DOHH2 (cell line): ENCODE measurements around the gene NUDT12.

ENCODE experiments used
- H3F3A ChIP-seq: fragments of 200-600 bp; sonication (generic), shearing (Covaris generic); 2 replicates; pipeline ENCODE4 v1.6.0; 2016; ENCODE audit warnings: antibody characterized with exemption, mild to moderate bottlenecking; ENCODE audit not compliant: control insufficient read depth, insufficient read depth
- H3K27ac ChIP-seq: fragments of 200-600 bp; sonication (generic); 2 replicates; pipeline ENCODE4 v1.5.1; 2014; ENCODE audit warnings: low read depth, mild to moderate bottlenecking, low read length, moderate library complexity
- H3K27me3 ChIP-seq: fragments of 200-600 bp; sonication (generic); 2 replicates; pipeline ENCODE4 v1.6.1; 2014; ENCODE audit warnings: mild to moderate bottlenecking, low read length, mixed read lengths; ENCODE audit not compliant: control insufficient read depth
- H3K36me3 ChIP-seq: fragments of 200-600 bp; sonication (generic); 2 replicates; pipeline ENCODE4 v1.6.1; 2014; ENCODE audit warnings: mild to moderate bottlenecking, low read length, moderate library complexity, mixed read lengths; ENCODE audit not compliant: control insufficient read depth
- H3K4me1 ChIP-seq: fragments of 200-600 bp; sonication (generic); 2 replicates; pipeline ENCODE4 v1.6.1; 2014; ENCODE audit warnings: mild to moderate bottlenecking, low read length, mixed read lengths; ENCODE audit not compliant: control insufficient read depth
- H3K4me2 ChIP-seq: fragments of 200-600 bp; sonication (generic); 2 replicates; pipeline ENCODE4 v1.6.0; 2014; ENCODE audit warnings: mild to moderate bottlenecking, low read length, moderate library complexity
- H3K4me3 ChIP-seq: fragments of 200-600 bp; sonication (generic); 2 replicates; pipeline ENCODE4 v1.5.1; 2014; ENCODE audit warnings: mild to moderate bottlenecking, low read length, mixed read lengths
- H3K79me2 ChIP-seq: fragments of 200-600 bp; sonication (generic); 2 replicates; pipeline ENCODE4 v1.6.1; 2014; ENCODE audit warnings: mild to moderate bottlenecking, low read length, mixed read lengths; ENCODE audit not compliant: control insufficient read depth
- H3K9me2 ChIP-seq: fragments of 200-600 bp; sonication (generic); replicated peaks from 2 replicates; pipeline ENCODE4 v1.6.1; 2014; ENCODE audit warnings: mild to moderate bottlenecking, low read length, mixed read lengths; ENCODE audit not compliant: control insufficient read depth
- H3K9me3 ChIP-seq: fragments of 200-600 bp; sonication (generic); 2 replicates; pipeline ENCODE4 v1.6.1; 2014; ENCODE audit warnings: antibody characterized with exemption, low read length, mixed read lengths; ENCODE audit not compliant: control insufficient read depth, insufficient read depth
- H4K20me1 ChIP-seq: fragments of 200-600 bp; sonication (generic); 2 replicates; pipeline ENCODE4 v1.6.0; 2014; ENCODE audit warnings: low read depth, mild to moderate bottlenecking, antibody characterized with exemption, low read length, moderate library complexity; ENCODE audit not compliant: control insufficient read depth, insufficient read depth
- EZH2phosphoT487 ChIP-seq: fragments of 200-600 bp; sonication (generic); IDR thresholded peaks from 2 replicates; pipeline ENCODE4 v1.6.1; 2017; ENCODE audit warnings: borderline replicate concordance, mild to moderate bottlenecking, antibody characterized with exemption, low read length, moderate library complexity, mixed read lengths
- TF ChIP-seq, protein P1 (sequence below): fragments of 200-600 bp; sonication (generic); IDR thresholded peaks from one replicate; pipeline ENCODE4 v1.5.1; 2014; ENCODE audit warnings: antibody characterized with exemption, mild to moderate bottlenecking, low read depth, low read length; ENCODE audit not compliant: poor library complexity, severe bottlenecking

The NUDT12 gene

DNA sequence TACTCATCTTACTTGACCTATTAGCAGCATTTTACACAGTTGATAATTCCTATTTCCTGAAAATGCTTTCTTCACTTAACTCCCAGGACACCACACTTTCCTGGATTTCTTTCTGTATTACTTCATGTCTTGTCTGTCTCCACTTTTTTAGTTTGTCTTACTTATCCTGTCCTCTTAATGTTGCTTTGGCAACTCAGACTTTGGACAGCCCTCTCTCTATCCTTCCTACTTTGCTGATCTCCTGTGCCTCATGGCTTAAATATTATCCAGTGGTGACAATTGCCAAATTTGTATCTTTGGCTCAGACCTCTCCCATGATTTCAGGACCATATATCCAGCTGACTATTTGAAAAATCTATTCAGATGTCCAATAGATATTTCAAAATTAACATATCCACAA, 39.8 kb upstream of the NUDT12 start:
- TF ChIP-seq, protein P1, sequence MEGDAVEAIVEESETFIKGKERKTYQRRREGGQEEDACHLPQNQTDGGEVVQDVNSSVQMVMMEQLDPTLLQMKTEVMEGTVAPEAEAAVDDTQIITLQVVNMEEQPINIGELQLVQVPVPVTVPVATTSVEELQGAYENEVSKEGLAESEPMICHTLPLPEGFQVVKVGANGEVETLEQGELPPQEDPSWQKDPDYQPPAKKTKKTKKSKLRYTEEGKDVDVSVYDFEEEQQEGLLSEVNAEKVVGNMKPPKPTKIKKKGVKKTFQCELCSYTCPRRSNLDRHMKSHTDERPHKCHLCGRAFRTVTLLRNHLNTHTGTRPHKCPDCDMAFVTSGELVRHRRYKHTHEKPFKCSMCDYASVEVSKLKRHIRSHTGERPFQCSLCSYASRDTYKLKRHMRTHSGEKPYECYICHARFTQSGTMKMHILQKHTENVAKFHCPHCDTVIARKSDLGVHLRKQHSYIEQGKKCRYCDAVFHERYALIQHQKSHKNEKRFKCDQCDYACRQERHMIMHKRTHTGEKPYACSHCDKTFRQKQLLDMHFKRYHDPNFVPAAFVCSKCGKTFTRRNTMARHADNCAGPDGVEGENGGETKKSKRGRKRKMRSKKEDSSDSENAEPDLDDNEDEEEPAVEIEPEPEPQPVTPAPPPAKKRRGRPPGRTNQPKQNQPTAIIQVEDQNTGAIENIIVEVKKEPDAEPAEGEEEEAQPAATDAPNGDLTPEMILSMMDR, result no peak
- Histone ChIP-seq H3K4me2 (no peak overlapping the region), H3K27me3 (no peaks in the 10 kb centered on the region), H3K4me1 (peaks cover 6% of the 10 kb centered on the region), H3K9me3 (no peaks in the 10 kb centered on the region), H3K27ac (no peak overlapping the region), H3K79me2 (no peaks in the 10 kb centered on the region), H4K20me1 (no peaks in the 10 kb centered on the region), H3K9me2 (no peaks in the 10 kb centered on the region), H3F3A (no peaks in the 10 kb centered on the region), H3K36me3 (no peaks in the 10 kb centered on the region), H3K4me3 (no peak overlapping the region)

DNA sequence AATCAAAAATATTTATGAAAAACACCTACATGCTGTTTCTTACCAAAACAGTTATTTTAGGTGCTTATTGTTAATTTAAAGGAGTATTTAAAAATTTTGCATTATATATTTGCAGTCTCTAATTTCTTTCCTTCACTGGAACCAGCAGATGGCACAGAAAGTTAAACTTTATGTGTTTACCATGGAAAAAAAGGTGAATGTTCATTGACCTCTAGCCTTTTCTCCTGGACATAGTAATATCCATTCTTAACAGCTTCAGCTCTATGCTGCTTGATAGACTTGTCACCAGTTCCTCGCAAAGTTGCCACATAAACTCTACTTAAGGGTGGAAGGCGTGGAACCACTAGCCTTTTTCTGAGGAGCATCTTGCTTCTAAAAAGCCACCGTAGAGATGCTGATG, 38.7 kb upstream of the NUDT12 start:
- Histone ChIP-seq H3K4me3 (no peak overlapping the region), H3K79me2 (no peaks in the 10 kb centered on the region), H3F3A (no peaks in the 10 kb centered on the region), H3K4me1 (peaks cover 6% of the 10 kb centered on the region), H3K9me3 (no peaks in the 10 kb centered on the region), H3K9me2 (no peaks in the 10 kb centered on the region), H3K4me2 (no peak overlapping the region), H3K27ac (no peak overlapping the region), H3K36me3 (no peaks in the 10 kb centered on the region), H3K27me3 (no peaks in the 10 kb centered on the region), H4K20me1 (no peaks in the 10 kb centered on the region)
- TF ChIP-seq, protein P1, result no peak
- TF ChIP-seq EZH2phosphoT487, result no peak

DNA sequence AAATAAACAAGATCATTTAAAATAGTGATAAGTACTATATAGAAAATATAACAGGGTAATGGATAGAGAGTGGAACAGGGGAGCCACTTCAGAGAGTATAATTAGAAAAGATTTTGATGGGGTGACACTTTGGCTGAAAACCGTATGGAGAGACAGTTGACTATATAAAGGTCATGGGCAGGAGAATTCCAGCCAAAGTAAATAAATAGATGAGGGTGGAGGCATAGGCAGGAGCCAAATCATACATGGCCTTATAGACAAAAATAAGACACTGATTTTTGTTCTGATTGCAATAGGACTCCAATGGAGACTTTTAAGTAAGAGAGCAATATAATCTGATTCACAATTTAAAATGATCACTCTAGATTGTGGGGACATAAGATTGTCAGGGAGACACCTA, 37.5 kb upstream of the NUDT12 start:
- Histone ChIP-seq H3K4me2 (no peak overlapping the region), H4K20me1 (no peaks in the 10 kb centered on the region), H3K4me1 (peaks cover 6% of the 10 kb centered on the region), H3K9me2 (no peaks in the 10 kb centered on the region), H3F3A (no peaks in the 10 kb centered on the region), H3K4me3 (no peak overlapping the region), H3K9me3 (no peaks in the 10 kb centered on the region), H3K27me3 (no peaks in the 10 kb centered on the region), H3K36me3 (no peaks in the 10 kb centered on the region), H3K27ac (no peak overlapping the region), H3K79me2 (no peaks in the 10 kb centered on the region)
- TF ChIP-seq, protein P1, result no peak
- TF ChIP-seq EZH2phosphoT487, result no peak
